Measurements from ENCODE around the gene VAMP8. TPM values are rescaled to one million over a fixed set of nuclear protein-coding genes. Genes with fewer than 3 reads are reported as not detected.

VAMP8 gene
- total RNA-seq, 1 donor from 2014 or later, result 3.8 TPM

DNA sequence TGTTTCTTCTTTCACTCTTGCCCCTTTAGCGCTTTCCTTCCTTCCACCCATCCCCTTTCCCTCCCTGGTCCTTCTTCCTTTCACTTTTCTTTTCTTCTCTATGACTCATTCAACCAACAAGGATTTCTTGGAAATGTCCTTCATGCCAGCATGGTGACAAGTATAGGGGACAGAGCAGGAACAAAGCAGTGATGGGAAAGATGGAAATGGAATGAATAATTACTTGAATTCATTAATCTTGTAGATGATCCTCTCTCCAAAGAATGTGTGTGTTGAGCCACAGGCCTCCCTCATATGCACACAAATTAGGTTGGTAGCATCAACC lies 8.4 kb downstream of the VAMP8 start:
- H3K9me3 Mint-ChIP-seq (ENCODE audit: unreplicated experiment), result no peaks in the 10 kb centered on the region
- H3K36me3 Mint-ChIP-seq (ENCODE audit: unreplicated experiment), result no peaks in the 10 kb centered on the region
- H3K4me3 Mint-ChIP-seq (ENCODE audit: unreplicated experiment), result no peak overlapping the region
- H3K4me1 Mint-ChIP-seq (ENCODE audit: unreplicated experiment), result peaks cover 39% of the 10 kb centered on the region
- H3K27ac Mint-ChIP-seq (ENCODE audit: unreplicated experiment), result no peak overlapping the region
- TF ChIP-seq, protein P1, sequence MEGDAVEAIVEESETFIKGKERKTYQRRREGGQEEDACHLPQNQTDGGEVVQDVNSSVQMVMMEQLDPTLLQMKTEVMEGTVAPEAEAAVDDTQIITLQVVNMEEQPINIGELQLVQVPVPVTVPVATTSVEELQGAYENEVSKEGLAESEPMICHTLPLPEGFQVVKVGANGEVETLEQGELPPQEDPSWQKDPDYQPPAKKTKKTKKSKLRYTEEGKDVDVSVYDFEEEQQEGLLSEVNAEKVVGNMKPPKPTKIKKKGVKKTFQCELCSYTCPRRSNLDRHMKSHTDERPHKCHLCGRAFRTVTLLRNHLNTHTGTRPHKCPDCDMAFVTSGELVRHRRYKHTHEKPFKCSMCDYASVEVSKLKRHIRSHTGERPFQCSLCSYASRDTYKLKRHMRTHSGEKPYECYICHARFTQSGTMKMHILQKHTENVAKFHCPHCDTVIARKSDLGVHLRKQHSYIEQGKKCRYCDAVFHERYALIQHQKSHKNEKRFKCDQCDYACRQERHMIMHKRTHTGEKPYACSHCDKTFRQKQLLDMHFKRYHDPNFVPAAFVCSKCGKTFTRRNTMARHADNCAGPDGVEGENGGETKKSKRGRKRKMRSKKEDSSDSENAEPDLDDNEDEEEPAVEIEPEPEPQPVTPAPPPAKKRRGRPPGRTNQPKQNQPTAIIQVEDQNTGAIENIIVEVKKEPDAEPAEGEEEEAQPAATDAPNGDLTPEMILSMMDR (IDR thresholded peaks at IDR 0.05), result no peak
- peaks cover 4% of the 10 kb centered on the region for H3K27me3 Mint-ChIP-seq (ENCODE audit: unreplicated experiment)
- no peak for DNase-seq (ENCODE audit: extremely low spot score, unreplicated experiment)

DNA sequence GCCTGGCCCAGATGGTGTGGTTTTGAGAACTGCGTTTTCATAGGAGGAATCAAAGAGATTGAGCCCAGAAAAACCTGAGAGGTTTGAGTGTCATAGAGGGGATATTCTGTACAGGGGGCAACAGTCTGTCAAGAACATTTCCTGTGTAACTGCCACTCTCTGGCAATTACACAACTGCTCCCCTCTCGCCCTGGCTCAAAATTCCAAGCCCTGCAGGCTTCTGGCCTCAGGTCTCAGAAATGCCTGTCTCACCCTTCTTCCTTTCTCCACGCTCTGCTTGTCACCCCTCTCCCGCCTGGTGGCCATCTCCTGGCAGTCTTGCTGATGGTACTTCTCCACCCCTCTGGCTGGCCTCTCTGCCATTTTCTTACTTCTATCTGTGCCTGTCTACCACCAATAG lies 10.8 kb downstream of the VAMP8 start:
- Mint-ChIP-seq H3K27me3 (ENCODE audit: unreplicated experiment) (no peaks in the 10 kb centered on the region), H3K4me3 (ENCODE audit: unreplicated experiment) (no peak overlapping the region), H3K27ac (ENCODE audit: unreplicated experiment) (no peak overlapping the region), H3K9me3 (ENCODE audit: unreplicated experiment) (no peaks in the 10 kb centered on the region), H3K36me3 (ENCODE audit: unreplicated experiment) (no peaks in the 10 kb centered on the region), H3K4me1 (ENCODE audit: unreplicated experiment) (peaks cover 54% of the 10 kb centered on the region)
- TF ChIP-seq, protein P1 (IDR thresholded peaks at IDR 0.05), result no peak
- DNase-seq (ENCODE audit: extremely low spot score, unreplicated experiment), result no peak

DNA sequence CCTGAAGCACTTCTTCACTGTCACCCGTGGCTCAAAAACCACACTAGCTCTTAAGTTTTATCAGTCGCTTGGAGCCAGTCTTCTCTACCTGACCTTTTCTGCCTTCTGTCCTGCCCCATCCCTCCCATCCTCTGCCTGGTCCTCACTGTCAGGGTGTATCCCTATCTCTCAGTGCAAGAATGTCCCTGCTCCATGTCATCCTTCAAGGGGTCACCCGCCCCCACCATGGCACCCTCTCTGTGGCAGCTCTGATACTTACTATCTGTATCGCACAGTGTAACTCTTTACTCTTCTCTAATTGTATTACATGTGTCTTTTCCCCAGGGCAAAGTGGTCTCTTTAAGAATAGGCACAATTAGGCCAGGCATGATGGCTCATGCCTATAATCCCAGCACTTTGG lies 11.3 kb downstream of the VAMP8 start:
- DNase-seq (ENCODE audit: extremely low spot score, unreplicated experiment), result no peak
- TF ChIP-seq, protein P1 (IDR thresholded peaks at IDR 0.05), result no peak
- H3K4me3 Mint-ChIP-seq (ENCODE audit: unreplicated experiment), result no peak overlapping the region
- H3K36me3 Mint-ChIP-seq (ENCODE audit: unreplicated experiment), result no peaks in the 10 kb centered on the region
- H3K4me1 Mint-ChIP-seq (ENCODE audit: unreplicated experiment), result peaks cover 56% of the 10 kb centered on the region
- no peaks in the 10 kb centered on the region for H3K27me3 Mint-ChIP-seq (ENCODE audit: unreplicated experiment)
- H3K27ac Mint-ChIP-seq (ENCODE audit: unreplicated experiment), result no peak overlapping the region
- no peaks in the 10 kb centered on the region for H3K9me3 Mint-ChIP-seq (ENCODE audit: unreplicated experiment)

DNA sequence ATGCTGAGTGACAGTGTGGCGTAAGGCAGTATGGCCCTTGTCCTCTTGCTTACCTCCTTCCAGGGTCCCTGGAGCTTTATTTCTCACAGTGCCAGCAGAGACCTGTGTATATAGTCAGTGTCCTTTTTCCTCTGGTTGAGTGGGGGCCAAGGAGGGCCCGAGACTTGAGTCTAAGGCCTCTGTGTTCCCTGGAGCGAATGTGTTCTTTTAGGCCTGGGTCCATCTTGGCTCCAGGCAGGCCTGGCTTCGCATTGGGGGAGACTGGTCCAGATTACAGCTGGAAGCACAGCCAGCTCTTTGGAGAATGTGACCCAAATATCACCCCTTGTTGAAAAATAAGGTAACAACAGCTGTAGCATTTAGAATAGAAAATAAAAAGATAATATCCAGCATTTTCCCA lies 11.8 kb downstream of the VAMP8 start:
- TF ChIP-seq, protein P1 (IDR thresholded peaks at IDR 0.05), result no peak
- H3K9me3 Mint-ChIP-seq (ENCODE audit: unreplicated experiment), result no peaks in the 10 kb centered on the region
- no peak overlapping the region for H3K4me3 Mint-ChIP-seq (ENCODE audit: unreplicated experiment)
- H3K36me3 Mint-ChIP-seq (ENCODE audit: unreplicated experiment), result no peaks in the 10 kb centered on the region
- no peak overlapping the region for H3K27ac Mint-ChIP-seq (ENCODE audit: unreplicated experiment)
- no peaks in the 10 kb centered on the region for H3K27me3 Mint-ChIP-seq (ENCODE audit: unreplicated experiment)
- H3K4me1 Mint-ChIP-seq (ENCODE audit: unreplicated experiment), result peaks cover 59% of the 10 kb centered on the region
- DNase-seq (ENCODE audit: extremely low spot score, unreplicated experiment), result no peak

DNA sequence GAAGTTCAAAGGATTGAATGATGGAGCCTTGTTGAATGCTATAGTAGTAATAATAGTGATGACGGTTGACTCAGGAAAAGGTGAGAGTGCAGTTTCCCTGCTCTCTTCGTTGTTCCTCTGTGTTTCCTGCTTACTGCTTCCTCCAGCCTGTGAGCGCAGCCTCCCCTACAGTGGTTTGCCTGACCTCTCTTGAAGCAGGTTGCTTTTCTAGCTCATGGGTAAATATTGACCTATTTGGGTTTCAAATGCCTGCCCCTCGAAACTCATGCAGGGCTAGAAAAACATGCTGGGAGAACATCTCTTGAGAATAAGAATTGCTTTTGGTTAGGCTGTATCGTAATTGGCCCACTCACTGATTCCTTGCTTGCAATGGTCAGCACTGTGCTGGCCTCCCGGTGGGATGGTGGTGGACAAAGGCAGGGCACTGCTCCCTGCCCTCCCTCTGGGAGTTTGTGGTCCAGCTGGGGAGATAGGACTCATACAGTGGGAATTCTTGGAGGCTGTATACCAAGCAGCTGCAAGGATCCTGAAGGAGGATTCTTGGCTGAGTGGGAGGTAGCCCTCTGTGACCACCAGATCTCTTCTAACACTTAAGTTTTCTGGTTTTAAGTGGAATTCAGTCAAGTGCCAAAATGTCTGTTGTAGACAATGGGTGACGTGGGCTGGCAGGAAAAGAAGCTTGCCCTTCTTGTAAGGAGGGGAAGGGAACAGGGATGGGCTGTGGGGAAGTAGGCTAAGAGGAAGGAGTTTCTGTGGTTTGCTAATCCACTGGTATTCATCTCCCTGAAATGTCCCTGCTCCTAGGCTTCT lies 12.8 kb downstream of the VAMP8 start:
- no peaks in the 10 kb centered on the region for H3K27me3 Mint-ChIP-seq (ENCODE audit: unreplicated experiment)
- TF ChIP-seq, protein P1 (IDR thresholded peaks at IDR 0.05), result no peak
- no peaks in the 10 kb centered on the region for H3K9me3 Mint-ChIP-seq (ENCODE audit: unreplicated experiment)
- peaks cover 64% of the 10 kb centered on the region for H3K4me1 Mint-ChIP-seq (ENCODE audit: unreplicated experiment)
- H3K4me3 Mint-ChIP-seq (ENCODE audit: unreplicated experiment), result no peak overlapping the region
- no peak for DNase-seq (ENCODE audit: extremely low spot score, unreplicated experiment)
- H3K27ac Mint-ChIP-seq (ENCODE audit: unreplicated experiment), result peak overlapping the region; percentile 89
- no peaks in the 10 kb centered on the region for H3K36me3 Mint-ChIP-seq (ENCODE audit: unreplicated experiment)

Measured in osteocyte (in vitro differentiated cells).